Suprapubic skin (tissue), 4 donors: Measurements from ENCODE around the gene BRD2. TPM values are rescaled to one million over a fixed set of nuclear protein-coding genes. Genes with fewer than 3 reads are reported as not detected.

Source experiments
- DNase-seq, 2 donors: peaks; one replicate each; pipeline ENCODE4 v3.0.0-alpha.2; 2019; ENCODE audit warnings: low spot score in 2 of 2
- H3K27ac ChIP-seq: fragments of 200-600 bp; sonication (generic); one replicate; pipeline ENCODE4 v1.5.1; 2019
- H3K27me3 ChIP-seq: fragments of 200-600 bp; sonication (generic); one replicate; pipeline ENCODE4 v1.5.1; 2019
- H3K36me3 ChIP-seq: fragments of 200-600 bp; sonication (generic); one replicate; pipeline ENCODE4 v1.5.1; 2019
- H3K4me1 ChIP-seq: fragments of 200-600 bp; sonication (generic); one replicate; pipeline ENCODE4 v1.5.1; 2019
- H3K4me3 ChIP-seq: fragments of 200-600 bp; sonication (generic); one replicate; pipeline ENCODE4 v1.5.1; 2019; ENCODE audit warnings: mild to moderate bottlenecking
- H3K9me3 ChIP-seq: fragments of 200-600 bp; sonication (generic); one replicate; pipeline ENCODE4 v1.5.1; 2019
- EP300 ChIP-seq: sonication (generic); formaldehyde crosslinking; IDR thresholded peaks from one replicate; pipeline ENCODE4 v1.6.1; 2017; ENCODE audit warnings: antibody characterized with exemption
- POLR2A ChIP-seq, 2 donors: fragments of 450-650 bp; IDR thresholded peaks; one replicate each; pipeline ENCODE4 v1.6.1; 2017; ENCODE audit warnings: antibody characterized with exemption in 2 of 2, mild to moderate bottlenecking in 2 of 2, moderate library complexity in 2 of 2
- POLR2AphosphoS5 ChIP-seq, 3 donors: sonication (generic); formaldehyde crosslinking; IDR thresholded peaks; one replicate each; pipeline ENCODE4 v1.6.1; 2017; ENCODE audit warnings: antibody characterized with exemption in 3 of 3
- WGBS: methylation state at CpG from one replicate; pipeline ENCODE4 v1.1.5; 2018; 5-methylcytosine and 5-hydroxymethylcytosine counted together
- total RNA-seq, 4 donors: library from RNA; depleted of rRNA; stranded (reverse); fragments of >200 nt; gene quantifications; one replicate each; pipeline ENCODE4 v1.1.0, GENCODE V29; 2016
- TF ChIP-seq, protein P1 (sequence below), 2 donors: fragments of 200-600 bp in 1 of 2; fragments of 450-650 bp in 1 of 2; sonication (generic) in 1 of 2; IDR thresholded peaks; one replicate each; pipeline ENCODE4 v1.5.1; 2016 to 2019; ENCODE audit warnings: antibody characterized with exemption in 2 of 2, mild to moderate bottlenecking in 1 of 2, moderate library complexity in 1 of 2

Gene BRD2
- total RNA-seq, 4 donors from 2014 or later: 145 to 246 (median 197) TPM

DNA sequence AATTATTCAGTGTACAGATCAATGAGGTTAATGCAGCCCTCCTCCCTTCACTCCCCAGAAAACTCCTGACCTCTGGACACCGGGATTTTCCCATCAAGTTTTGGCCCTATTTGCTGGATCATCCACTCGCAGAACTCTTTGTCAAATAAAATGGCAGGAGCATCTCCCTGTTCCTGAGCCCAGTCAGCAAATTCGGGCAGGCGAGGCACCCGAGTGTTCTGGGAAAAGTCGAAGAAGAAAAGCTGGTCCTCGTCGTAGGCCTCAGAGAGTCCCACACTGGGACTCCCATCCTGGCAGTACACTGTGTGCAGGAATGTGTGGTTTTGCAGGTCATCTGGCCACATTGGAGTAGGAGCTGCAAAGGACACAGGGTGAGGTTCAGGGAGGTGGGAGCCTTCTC, 17.9 kb upstream of the BRD2 start:
- no peak for TF ChIP-seq POLR2A (IDR thresholded peaks at IDR 0.05)
- TF ChIP-seq POLR2AphosphoS5 (IDR thresholded peaks at IDR 0.05): no peak
- no peak for TF ChIP-seq EP300
- TF ChIP-seq, protein P1, sequence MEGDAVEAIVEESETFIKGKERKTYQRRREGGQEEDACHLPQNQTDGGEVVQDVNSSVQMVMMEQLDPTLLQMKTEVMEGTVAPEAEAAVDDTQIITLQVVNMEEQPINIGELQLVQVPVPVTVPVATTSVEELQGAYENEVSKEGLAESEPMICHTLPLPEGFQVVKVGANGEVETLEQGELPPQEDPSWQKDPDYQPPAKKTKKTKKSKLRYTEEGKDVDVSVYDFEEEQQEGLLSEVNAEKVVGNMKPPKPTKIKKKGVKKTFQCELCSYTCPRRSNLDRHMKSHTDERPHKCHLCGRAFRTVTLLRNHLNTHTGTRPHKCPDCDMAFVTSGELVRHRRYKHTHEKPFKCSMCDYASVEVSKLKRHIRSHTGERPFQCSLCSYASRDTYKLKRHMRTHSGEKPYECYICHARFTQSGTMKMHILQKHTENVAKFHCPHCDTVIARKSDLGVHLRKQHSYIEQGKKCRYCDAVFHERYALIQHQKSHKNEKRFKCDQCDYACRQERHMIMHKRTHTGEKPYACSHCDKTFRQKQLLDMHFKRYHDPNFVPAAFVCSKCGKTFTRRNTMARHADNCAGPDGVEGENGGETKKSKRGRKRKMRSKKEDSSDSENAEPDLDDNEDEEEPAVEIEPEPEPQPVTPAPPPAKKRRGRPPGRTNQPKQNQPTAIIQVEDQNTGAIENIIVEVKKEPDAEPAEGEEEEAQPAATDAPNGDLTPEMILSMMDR (IDR thresholded peaks at IDR 0.05): no peak

DNA sequence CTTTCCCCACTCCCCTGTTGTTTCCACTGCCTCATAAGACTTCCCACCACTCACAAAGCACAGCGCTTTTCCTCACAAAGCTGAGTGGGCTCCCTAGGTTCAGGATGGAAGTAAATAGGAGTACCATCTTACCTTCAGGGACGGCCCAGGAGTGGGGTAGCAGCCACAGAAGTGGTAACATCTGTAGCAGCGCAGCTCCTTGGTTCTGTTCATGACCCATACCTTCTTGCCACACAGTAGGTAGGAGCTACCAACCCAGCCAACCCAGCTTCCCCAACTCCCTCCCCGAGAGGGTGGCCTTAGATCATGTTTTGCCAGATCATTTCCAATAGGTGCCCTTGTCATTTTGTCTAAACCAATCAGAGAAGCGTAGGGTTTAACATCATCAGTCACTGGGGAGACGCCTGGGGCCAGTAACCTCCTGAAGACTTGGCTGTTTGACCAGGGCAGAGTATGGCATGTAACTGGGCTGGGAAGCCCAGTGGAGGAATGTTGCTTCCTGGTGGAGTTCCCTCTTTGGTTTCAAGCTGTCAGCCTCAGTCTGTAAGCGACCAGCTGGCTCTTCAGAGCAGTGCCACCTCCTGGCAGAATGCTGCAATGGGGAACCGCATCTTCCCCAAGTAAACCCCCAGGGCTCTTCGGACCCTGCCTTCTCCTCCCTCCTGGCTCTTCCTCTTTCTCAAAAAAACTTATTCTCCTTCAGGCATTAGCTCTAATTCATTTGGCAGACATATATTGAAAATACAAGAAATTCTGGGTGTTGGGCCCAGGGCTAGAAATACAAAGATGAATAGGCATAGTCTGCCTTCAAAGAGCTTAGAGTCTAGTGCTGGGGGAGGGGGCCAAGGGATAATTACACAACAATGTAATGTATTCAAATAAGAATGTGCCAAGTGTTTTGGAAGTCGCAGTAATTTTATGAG, 15.3 kb upstream of the BRD2 start, which contains the start of gene HLA-DMA:
HLA-DMA (minus strand) TSS at position 281 of the 923 bp plus-strand sequence; CDS start at position 220, 61 bp downstream.
- Histone ChIP-seq H3K27ac (peak within 1 kb of the TSS; percentile 48), H3K4me1 (peaks cover 22% of the 10 kb centered on the region), H3K36me3 (no peaks in the 10 kb centered on the region), H3K9me3 (no peaks in the 10 kb centered on the region), H3K27me3 (no peaks in the 10 kb centered on the region), H3K4me3 (peak within 1 kb of the TSS; percentile 42)
- TF ChIP-seq, protein P1 (IDR thresholded peaks at IDR 0.05): peak; percentile 58 to 79
- TF ChIP-seq EP300 (no peak), POLR2A (IDR thresholded peaks at IDR 0.05) (peak in 1 of 2 donors; percentile 36), POLR2AphosphoS5 (IDR thresholded peaks at IDR 0.05) (peak in 2 of 3 donors; percentile 25 to 76)
- peak; percentile 90 for DNase-seq
- WGBS: 29% methylated on average over 10 of the region's 10 CpGs

More for the DNA sequence above, 17.9 kb upstream of the BRD2 start:
- no peaks in the 10 kb centered on the region for H3K36me3 ChIP-seq
- DNase-seq: no peak
- no peaks in the 10 kb centered on the region for H3K9me3 ChIP-seq
- H3K4me3 ChIP-seq: no peak overlapping the region
- no peaks in the 10 kb centered on the region for H3K27me3 ChIP-seq
- H3K27ac ChIP-seq: no peak overlapping the region
- peaks cover 26% of the 10 kb centered on the region for H3K4me1 ChIP-seq
- 93% methylated on average over 8 of the region's 8 CpGs for WGBS

DNA sequence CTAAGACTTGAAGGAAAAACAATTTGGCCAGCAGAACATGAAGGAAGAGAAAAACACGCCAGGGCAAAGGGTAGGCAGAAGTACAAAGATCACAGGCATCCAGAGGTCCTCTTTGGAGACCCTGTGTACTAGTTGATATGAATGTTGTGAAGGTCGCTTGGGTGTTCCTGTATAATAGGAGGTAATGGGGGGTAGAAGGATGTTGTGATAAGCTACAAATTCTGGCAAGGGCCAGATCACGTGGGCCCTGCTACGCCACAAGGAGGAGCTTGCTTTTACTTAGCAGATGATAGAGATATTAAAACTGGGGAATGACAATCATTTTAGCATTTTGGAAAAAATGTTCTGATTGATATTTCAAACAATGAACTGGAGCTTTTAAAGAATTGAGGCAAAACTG, 14.6 kb upstream of the BRD2 start:
- WGBS: 68% methylated on average over 4 of the region's 4 CpGs
- Histone ChIP-seq H3K36me3 (no peaks in the 10 kb centered on the region), H3K9me3 (no peaks in the 10 kb centered on the region), H3K4me3 (no peak overlapping the region), H3K4me1 (peaks cover 17% of the 10 kb centered on the region), H3K27me3 (no peaks in the 10 kb centered on the region), H3K27ac (no peak overlapping the region)
- no peak for DNase-seq
- TF ChIP-seq EP300 (no peak), POLR2A (IDR thresholded peaks at IDR 0.05) (no peak)

DNA sequence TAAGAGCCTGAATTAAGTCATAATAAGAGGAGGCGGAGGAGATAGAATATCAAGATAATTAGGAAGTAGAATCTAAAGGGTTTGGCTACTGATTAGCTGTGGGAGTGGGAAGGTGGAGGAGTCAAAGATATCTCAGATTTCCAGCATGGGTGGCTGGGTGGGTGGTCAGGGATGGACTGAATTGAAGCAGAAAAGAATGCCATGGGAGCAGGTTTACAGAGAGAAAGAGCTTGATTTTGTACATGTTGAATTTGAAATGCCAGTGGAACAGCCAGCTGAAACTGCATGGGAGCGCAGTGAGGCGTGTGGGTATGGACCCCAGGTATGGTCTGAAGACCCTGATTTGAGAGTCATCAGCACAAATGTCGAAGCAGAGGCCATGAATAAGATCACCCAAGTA, 14.1 kb upstream of the BRD2 start:
- DNase-seq: no peak
- Histone ChIP-seq H3K36me3 (no peaks in the 10 kb centered on the region), H3K9me3 (no peaks in the 10 kb centered on the region), H3K27ac (no peak overlapping the region), H3K27me3 (no peaks in the 10 kb centered on the region), H3K4me1 (peaks cover 17% of the 10 kb centered on the region), H3K4me3 (no peak overlapping the region)
- WGBS: 90% methylated on average over 4 of the region's 4 CpGs
- no peak for TF ChIP-seq EP300
- TF ChIP-seq, protein P1 (IDR thresholded peaks at IDR 0.05): no peak
- TF ChIP-seq POLR2A (IDR thresholded peaks at IDR 0.05): no peak
- TF ChIP-seq POLR2AphosphoS5 (IDR thresholded peaks at IDR 0.05): no peak

DNA sequence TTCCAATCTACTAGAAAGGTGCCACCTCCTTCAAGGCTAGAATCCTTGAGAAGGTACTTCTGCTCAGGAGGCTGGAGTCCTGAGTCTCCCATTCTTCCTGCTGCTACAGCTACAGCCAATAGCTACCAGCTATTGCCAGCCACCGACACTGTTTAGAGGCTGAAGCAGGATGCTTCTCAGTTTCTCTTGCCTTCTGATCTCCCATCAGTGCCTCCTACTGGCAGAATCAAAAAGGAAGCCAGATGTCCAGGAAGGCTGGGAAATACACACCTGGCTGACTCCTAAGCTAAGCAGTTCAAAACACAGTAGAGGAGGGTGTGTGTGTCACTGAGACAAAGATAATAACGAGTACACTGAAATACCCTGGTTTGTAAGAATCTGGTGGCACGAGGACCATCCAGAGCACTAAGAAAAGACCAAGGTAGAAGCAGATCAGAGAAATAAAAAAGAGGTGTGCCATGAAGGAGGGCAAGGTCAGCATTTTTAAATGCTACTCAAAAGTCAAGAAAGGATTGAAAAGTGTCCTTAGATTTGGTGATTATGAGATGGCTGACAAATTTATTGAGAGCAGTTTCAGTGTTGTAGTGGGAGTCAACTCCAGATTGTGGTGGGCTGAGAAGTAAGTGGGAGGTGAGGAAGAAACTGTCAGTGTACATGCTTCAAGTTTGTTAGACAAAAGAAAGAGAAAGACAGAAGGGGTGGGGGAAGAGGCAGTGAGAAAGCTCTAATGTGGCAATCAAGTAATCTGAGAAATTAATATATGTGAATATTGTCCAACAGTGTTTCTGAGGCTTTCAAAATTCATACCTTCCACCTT, 13.2 kb upstream of the BRD2 start:
- Histone ChIP-seq H3K27me3 (no peaks in the 10 kb centered on the region), H3K4me1 (peaks cover 17% of the 10 kb centered on the region), H3K9me3 (no peaks in the 10 kb centered on the region), H3K27ac (no peak overlapping the region), H3K36me3 (no peaks in the 10 kb centered on the region), H3K4me3 (no peak overlapping the region)
- WGBS: 37% methylated on average over 3 of the region's 3 CpGs
- DNase-seq: no peak
- TF ChIP-seq POLR2AphosphoS5 (IDR thresholded peaks at IDR 0.05) (no peak), EP300 (no peak), POLR2A (IDR thresholded peaks at IDR 0.05) (no peak)
- TF ChIP-seq, protein P1 (IDR thresholded peaks at IDR 0.05): peak in 1 of 2 donors; percentile 6
